ENCODE results near the gene SIGLEC7. TPM values are rescaled to one million over a fixed set of nuclear protein-coding genes. Genes with fewer than 3 reads are reported as not detected.

The SIGLEC7 gene
- total RNA-seq, 1 donor: not detected

DNA sequence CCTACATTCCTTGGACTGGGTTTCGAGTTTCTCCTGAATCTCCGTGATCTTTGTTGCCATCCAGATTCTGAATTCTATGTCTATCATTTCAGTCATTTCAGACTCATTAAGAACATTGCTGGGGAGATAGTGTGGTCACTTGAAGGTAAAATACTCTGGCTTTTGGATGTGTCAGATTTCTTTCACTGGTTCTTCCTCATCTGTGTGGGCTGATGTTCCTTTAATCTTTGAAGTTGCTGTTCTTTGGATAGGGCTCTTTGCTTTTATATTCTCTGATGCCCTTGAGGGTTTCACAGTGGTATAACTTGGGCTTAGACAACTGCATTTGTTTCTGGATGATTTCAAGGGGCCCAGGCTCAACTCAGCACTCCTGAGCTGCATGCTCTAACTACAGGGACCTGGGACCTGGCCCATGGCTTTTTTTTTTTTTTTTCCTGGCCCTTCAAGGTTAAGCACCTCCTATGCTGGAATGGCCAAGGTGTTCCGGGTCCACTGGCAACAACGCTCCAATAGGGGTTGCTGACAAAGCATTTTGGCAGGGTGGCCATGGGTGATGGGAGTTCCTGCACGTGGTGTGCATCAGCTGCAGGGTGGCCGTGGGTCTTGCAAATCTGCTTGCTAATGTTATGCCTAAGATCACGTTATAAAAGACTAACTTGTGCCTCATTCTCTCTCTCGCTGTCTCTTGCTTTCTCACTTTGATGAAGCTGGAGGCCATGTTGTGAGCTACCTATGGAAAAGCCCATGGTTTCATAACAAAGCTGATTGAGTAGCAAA, 5.9 kb upstream of the SIGLEC7 start:
- H2AFZ ChIP-seq (ENCODE audit: low read length): no peak overlapping the region
- H3K36me3 ChIP-seq (ENCODE audit: insufficient read depth, low read length): no peaks in the 10 kb centered on the region
- H3K4me3 ChIP-seq (ENCODE audit: insufficient read depth, low read length): no peak overlapping the region
- no peak overlapping the region for H3K4me2 ChIP-seq (ENCODE audit: insufficient read depth, low read length)
- H3K27me3 ChIP-seq (ENCODE audit: insufficient read depth, low read length): peaks cover 8% of the 10 kb centered on the region
- H3K4me1 ChIP-seq (ENCODE audit: insufficient read depth, low read length): peaks cover 5% of the 10 kb centered on the region
- TF ChIP-seq, protein P1, sequence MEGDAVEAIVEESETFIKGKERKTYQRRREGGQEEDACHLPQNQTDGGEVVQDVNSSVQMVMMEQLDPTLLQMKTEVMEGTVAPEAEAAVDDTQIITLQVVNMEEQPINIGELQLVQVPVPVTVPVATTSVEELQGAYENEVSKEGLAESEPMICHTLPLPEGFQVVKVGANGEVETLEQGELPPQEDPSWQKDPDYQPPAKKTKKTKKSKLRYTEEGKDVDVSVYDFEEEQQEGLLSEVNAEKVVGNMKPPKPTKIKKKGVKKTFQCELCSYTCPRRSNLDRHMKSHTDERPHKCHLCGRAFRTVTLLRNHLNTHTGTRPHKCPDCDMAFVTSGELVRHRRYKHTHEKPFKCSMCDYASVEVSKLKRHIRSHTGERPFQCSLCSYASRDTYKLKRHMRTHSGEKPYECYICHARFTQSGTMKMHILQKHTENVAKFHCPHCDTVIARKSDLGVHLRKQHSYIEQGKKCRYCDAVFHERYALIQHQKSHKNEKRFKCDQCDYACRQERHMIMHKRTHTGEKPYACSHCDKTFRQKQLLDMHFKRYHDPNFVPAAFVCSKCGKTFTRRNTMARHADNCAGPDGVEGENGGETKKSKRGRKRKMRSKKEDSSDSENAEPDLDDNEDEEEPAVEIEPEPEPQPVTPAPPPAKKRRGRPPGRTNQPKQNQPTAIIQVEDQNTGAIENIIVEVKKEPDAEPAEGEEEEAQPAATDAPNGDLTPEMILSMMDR (IDR thresholded peaks at IDR 0.05; ENCODE audit: extremely low read depth, low read depth, low read length): no peak
- no peaks in the 10 kb centered on the region for H4K20me1 ChIP-seq (ENCODE audit: insufficient read depth, low read length)
- no peak overlapping the region for H3K27ac ChIP-seq (ENCODE audit: low read depth, low read length)
- H3K79me2 ChIP-seq (ENCODE audit: insufficient read depth, low read length): no peaks in the 10 kb centered on the region
- no peak for DNase-seq (ENCODE audit: insufficient read length, low spot score, missing footprints)
- no peaks in the 10 kb centered on the region for H3K9me3 ChIP-seq (ENCODE audit: low read depth, low read length)

DNA sequence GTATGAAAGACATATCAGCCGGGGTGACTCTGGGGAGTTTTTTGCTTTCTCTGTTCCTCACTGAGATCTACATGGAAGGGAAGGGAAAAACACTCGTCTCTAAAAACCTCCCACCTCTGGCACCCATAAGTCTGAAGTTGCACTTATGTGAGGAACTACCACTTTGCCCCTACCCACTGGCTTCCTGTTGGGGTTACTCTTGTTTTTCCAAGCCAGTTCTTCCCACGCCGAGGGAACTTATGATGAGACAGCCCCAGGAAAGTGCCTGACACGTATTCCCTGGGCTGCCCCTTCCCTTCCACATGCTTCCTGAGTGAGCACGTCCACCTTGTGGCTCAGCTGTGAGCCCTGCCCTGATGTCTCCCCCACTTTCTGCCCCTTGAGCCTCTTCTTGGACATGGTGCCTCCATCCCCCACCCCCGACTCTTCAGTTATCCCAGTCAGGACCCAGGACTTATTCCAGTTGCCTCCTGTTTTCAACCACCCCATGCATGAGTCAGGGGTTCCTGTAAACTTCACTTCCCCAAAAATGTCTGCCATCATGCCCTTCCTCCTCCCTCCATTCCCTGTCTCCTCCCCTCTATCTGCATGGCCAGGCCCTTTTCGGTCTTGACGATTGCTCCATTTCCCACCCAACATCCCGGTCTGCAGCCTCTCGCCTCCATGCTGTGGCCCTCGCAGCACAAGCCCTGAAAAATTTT, 5.1 kb upstream of the SIGLEC7 start:
- TF ChIP-seq, protein P1 (IDR thresholded peaks at IDR 0.05; ENCODE audit: extremely low read depth, low read depth, low read length): no peak
- Histone ChIP-seq H3K27me3 (ENCODE audit: insufficient read depth, low read length) (peaks cover 8% of the 10 kb centered on the region), H2AFZ (ENCODE audit: low read length) (peak overlapping the region; percentile 51), H3K9me3 (ENCODE audit: low read depth, low read length) (no peaks in the 10 kb centered on the region), H3K4me1 (ENCODE audit: insufficient read depth, low read length) (peaks cover 5% of the 10 kb centered on the region), H3K36me3 (ENCODE audit: insufficient read depth, low read length) (no peaks in the 10 kb centered on the region), H3K27ac (ENCODE audit: low read depth, low read length) (no peak overlapping the region), H3K79me2 (ENCODE audit: insufficient read depth, low read length) (no peaks in the 10 kb centered on the region), H3K4me3 (ENCODE audit: insufficient read depth, low read length) (no peak overlapping the region), H4K20me1 (ENCODE audit: insufficient read depth, low read length) (no peaks in the 10 kb centered on the region), H3K4me2 (ENCODE audit: insufficient read depth, low read length) (peak overlapping the region; percentile 23)
- DNase-seq (ENCODE audit: insufficient read length, low spot score, missing footprints): peak; percentile 75

GRCh38 chr19:51137792-51138425, 4.2 kb upstream of the SIGLEC7 start:
- Histone ChIP-seq H3K4me2 (ENCODE audit: insufficient read depth, low read length) (no peak overlapping the region), H3K4me3 (ENCODE audit: insufficient read depth, low read length) (no peak overlapping the region), H3K9me3 (ENCODE audit: low read depth, low read length) (no peaks in the 10 kb centered on the region), H3K79me2 (ENCODE audit: insufficient read depth, low read length) (no peaks in the 10 kb centered on the region), H4K20me1 (ENCODE audit: insufficient read depth, low read length) (no peaks in the 10 kb centered on the region), H2AFZ (ENCODE audit: low read length) (no peak overlapping the region), H3K4me1 (ENCODE audit: insufficient read depth, low read length) (peaks cover 5% of the 10 kb centered on the region), H3K27ac (ENCODE audit: low read depth, low read length) (no peak overlapping the region), H3K36me3 (ENCODE audit: insufficient read depth, low read length) (no peaks in the 10 kb centered on the region), H3K27me3 (ENCODE audit: insufficient read depth, low read length) (peaks cover 8% of the 10 kb centered on the region)
- no peak for DNase-seq (ENCODE audit: insufficient read length, low spot score, missing footprints)
- TF ChIP-seq, protein P1 (IDR thresholded peaks at IDR 0.05; ENCODE audit: extremely low read depth, low read depth, low read length): no peak

GRCh38 chr19:51138549-51138979, 3.5 kb upstream of the SIGLEC7 start:
- Histone ChIP-seq H3K4me3 (ENCODE audit: insufficient read depth, low read length) (no peak overlapping the region), H3K27ac (ENCODE audit: low read depth, low read length) (no peak overlapping the region), H3K36me3 (ENCODE audit: insufficient read depth, low read length) (no peaks in the 10 kb centered on the region), H3K9me3 (ENCODE audit: low read depth, low read length) (no peaks in the 10 kb centered on the region), H3K4me2 (ENCODE audit: insufficient read depth, low read length) (no peak overlapping the region), H2AFZ (ENCODE audit: low read length) (no peak overlapping the region), H3K27me3 (ENCODE audit: insufficient read depth, low read length) (peaks cover 8% of the 10 kb centered on the region), H3K79me2 (ENCODE audit: insufficient read depth, low read length) (no peaks in the 10 kb centered on the region), H4K20me1 (ENCODE audit: insufficient read depth, low read length) (no peaks in the 10 kb centered on the region), H3K4me1 (ENCODE audit: insufficient read depth, low read length) (peaks cover 5% of the 10 kb centered on the region)
- DNase-seq (ENCODE audit: insufficient read length, low spot score, missing footprints): no peak
- TF ChIP-seq, protein P1 (IDR thresholded peaks at IDR 0.05; ENCODE audit: extremely low read depth, low read depth, low read length): no peak

Measured in osteoblast (primary cell).